ENCODE data around the gene FDXR.

The FDXR gene

GRCh38 chr17:74831444-74832146, 41.2 kb downstream of the FDXR start:
- DNase-seq: peak; percentile 53 to 87 (median 58)

- no peak for DNase-seq
Measured at GRCh38 chr17:74830861-74831260, 41.9 kb downstream of the FDXR start.

GRCh38 chr17:74827800-74828199, 45.0 kb downstream of the FDXR start:
- peak in 1 of 3 experiments; percentile 37 for DNase-seq

- DNase-seq: peak; percentile 50 to 77 (median 56)
Measured at GRCh38 chr17:74825952-74826719, 46.7 kb downstream of the FDXR start.

GRCh38 chr17:74824961-74825627, 47.7 kb downstream of the FDXR start:
- DNase-seq: peak in 1 of 3 experiments; percentile 45

GRCh38 chr17:74822939-74823367, 49.8 kb downstream of the FDXR start:
- no peak for DNase-seq

- no peak for DNase-seq
Measured at GRCh38 chr17:74822335-74822938, 50.4 kb downstream of the FDXR start.

- no peak for DNase-seq
Measured at GRCh38 chr17:74821655-74822334, 51.0 kb downstream of the FDXR start.

GRCh38 chr17:74819801-74820436, 52.9 kb downstream of the FDXR start:
- peak in 1 of 3 experiments; percentile 47 for DNase-seq

GRCh38 chr17:74818291-74818938, 54.4 kb downstream of the FDXR start:
- peak in 2 of 3 experiments; percentile 16 to 23 for DNase-seq

- no peak for DNase-seq
Measured at GRCh38 chr17:74816905-74817620, 55.7 kb downstream of the FDXR start.

- DNase-seq: no peak
Measured at GRCh38 chr17:74815550-74816370, 57.0 kb downstream of the FDXR start.

GRCh38 chr17:74815067-74815466, 57.7 kb downstream of the FDXR start:
- DNase-seq: no peak

- no peak for DNase-seq
Measured at GRCh38 chr17:74814453-74814852, 58.3 kb downstream of the FDXR start.
